HG02852 (cell line): ENCODE results near the gene SPRYD4.
A peak's percentile ranks its signal among the peaks of the same experiment; 100 is the strongest.
"Not testable (repeated sequence)": the region's sequence is repeated elsewhere in the genome, so short reads cannot be mapped to it uniquely, and the experiment has no call there.

Source experiments
- ATAC-seq: cut with Tn5 transposase; IDR thresholded peaks from one replicate; pipeline ENCODE4 v1.9.1; 2021; ENCODE audit warnings: mild to moderate bottlenecking, moderate library complexity; ENCODE audit not compliant: unreplicated experiment

SPRYD4 gene

DNA sequence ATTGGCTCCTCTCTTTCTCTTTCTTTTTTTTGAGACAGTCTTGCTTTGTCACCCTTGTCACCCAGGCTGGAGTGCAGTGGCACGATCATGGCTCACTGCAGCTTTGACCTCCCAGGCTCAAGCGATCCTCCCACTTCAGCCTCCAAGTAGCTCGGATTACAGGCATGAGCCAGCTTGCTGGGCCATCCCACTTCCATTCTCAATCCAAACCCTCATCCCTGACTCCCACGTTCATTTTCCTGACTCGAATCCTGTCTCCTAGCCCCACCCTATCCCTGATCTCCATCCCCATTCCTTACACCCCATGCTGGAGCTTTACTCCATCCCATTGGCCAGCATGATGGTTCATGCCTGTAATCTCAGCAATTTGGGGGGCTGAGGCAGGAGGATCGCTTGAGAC is 7.8 kb downstream of the SPRYD4 start:
- no peak for ATAC-seq

DNA sequence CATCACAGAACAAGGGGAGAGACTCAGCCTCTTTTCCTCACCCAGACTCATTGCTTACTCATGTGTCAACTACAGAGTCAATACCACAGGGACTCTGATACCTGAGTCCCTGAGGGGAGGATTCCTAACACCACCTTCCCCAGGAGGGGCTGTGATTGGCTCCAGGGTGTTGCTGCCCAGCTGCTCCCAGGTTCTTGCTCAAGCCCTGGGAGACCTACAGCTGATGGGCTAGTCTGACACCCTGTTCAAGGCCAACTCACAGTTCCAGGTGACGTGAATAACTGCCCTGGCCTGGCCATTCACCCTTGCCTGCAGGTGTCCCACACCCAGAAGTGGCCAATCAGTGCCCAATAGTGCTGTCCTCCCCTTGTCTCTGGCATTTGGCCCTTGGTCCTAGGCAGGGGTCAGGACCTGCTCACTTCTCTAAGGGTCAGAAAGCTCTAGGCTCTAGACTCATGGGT is 8.6 kb downstream of the SPRYD4 start:
- no peak for ATAC-seq

DNA sequence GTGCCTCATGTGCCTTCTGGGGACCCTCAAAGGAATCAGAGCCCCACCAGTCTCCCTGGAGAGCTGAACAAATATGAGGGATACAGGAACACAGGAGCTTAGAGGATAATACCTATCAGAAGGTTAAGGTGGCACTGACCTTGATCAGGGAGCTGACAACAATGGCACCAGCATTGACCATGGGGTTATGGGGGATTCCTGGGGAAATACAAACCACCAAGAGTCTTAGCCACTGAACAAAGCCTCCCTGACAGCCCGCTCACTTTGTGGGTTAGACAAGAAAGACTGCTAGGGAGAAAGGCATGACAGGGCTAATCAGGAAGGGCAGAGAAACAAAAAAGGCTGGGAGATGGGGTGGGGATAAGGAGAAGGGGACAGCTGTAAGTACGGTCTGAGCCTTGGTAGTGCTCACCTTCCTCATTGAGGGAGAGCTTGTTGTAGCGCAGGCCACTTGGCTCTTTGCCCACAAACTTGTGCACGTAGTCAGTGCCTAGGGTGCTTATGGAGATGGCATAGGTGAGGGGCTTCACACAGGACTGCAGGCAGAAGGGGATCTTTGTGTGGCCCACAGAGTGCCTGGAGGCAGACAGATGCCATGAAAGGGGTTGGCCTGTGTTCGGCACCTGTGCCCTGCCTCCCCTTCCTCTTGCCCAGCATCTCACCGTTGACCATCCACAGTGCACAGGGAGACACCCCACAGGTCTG is 9.3 kb downstream of the SPRYD4 start:
- ATAC-seq: no peak

DNA sequence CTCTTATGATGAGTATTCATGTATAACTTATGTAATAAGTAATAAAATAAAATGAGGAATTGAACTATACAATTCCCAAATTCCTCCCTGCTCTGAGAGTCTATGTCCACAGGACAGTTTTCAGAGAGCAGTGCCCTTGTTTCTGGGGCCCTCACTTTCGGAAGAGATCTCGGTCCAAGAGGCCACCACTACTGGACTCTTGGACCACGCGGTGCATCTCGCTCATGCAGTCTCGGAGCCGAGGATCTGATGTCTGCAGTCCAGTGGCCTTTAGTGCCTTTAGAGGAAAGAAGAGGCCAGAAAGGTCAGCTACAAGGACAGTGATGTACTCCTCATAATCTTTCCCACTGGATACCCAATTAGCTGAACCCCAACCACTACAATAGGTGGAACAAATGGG is 11.2 kb downstream of the SPRYD4 start:
- ATAC-seq: no peak

DNA sequence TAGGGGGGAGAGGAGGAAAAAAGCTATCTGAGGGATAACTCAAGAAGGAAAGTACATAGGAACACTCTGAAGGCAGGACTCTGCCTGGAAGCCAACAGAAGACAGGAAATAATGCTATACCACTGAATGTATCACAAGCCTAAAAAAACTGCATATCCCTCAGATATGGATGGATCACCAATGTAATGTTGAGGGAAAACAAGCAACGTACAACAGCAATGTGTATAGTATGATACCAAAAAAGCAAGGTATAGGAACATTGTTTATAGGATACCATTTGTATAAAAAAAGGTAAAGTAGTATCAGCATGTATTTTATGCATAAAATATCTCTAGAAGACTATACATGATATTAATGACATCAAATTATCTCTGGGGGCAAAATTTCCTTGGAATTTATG is 16.2 kb downstream of the SPRYD4 start:
- no peak for ATAC-seq

DNA sequence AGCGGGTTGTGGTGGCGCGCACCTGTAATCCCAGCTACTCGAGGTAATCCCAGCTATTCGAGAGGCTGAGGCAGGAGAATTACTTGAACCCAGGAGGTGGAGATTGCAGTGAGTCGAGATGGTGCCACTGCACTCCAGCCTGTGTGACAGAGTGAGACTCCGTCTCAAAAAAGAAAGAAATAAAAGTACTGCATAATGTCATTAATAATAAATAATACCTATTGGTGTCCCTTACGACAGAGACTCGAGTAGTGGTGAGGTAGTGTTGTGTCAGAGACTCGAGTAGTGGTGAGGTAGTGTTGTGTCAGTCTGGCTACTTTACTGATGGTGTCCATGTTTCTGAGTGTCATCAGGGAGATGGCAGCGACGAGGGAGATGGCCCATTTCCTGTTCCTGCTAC is 18.3 kb downstream of the SPRYD4 start:
- no peak for ATAC-seq

DNA sequence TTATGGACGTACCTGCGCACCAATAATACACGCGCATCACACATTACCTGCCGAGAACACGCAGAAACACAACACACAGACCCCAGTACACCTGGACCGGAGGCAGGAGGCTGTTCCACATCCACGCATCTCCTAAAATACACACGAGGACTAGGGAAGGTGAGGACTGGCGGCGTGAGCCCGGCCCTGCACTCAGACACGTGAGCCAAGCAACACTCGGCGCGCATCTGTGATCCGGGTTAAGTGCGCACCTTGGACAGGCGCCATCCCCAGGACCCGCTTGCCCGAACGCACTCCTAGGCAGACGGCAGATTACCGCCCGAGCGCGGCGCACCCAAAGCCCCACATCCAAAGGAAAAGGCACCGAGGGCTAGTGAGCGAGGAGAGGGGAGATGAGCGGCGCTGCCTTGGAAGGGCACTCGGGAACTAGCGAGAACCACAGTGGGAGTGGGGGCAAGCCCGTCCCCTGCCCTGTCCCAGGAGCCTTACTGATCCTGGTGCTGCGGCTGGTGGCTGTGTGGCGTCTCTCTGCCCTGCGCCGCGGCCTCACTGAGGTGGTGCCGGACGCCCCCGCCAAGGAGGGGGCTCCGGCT is 19.2 kb downstream of the SPRYD4 start:
- ATAC-seq: peak; percentile 17

DNA sequence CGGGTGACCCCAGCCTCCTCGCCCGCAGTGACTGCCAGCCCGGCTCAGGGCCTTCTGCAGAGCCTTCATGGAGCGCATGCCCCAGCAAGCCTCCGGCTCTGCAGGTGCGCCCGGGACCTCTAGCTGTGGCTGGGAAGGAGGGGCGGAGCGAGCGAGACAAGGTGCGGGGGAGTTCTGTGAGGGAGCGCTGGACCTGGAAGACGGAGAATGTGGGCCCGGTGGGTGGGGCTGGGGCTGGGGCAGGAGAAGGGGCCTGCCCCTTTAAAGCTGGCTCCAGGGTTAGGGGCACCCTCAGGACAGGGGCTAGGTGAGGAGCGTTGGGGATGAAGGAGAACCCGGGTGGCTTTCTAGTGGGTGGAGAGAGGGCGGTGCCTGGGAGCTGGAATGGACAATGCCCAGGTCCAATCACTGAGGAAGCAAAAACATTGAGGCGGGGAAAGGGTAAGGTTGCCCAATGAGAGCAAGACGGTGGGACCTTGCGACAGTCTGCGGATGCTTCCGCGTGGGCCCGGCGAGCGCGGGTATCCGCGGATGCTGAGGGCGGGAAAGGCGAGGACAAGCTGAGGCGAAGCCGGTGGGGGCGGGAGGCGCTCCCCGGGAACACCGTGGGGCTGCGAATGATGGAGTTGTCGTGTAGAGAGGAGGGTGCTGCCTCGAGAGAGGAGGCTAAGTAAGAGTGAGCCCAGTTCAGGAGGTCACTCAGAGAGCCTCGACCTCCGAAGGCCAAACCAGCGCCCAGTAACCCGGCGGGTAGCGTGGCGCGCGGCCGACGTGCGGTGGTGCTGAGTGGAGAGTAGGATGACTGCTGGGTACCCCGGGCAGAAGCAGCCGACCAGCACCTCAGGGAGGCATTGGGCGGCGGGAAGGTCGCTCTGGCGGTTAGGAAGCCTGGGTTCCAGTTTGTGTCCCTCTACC is 19.9 kb downstream of the SPRYD4 start, which contains the start of gene GLS2:
TSS of gene GLS2 (minus strand) at position 121 of the 915 bp plus-strand sequence. CDS start at position 78, 43 bp downstream.
- ATAC-seq: peak; percentile 90

DNA sequence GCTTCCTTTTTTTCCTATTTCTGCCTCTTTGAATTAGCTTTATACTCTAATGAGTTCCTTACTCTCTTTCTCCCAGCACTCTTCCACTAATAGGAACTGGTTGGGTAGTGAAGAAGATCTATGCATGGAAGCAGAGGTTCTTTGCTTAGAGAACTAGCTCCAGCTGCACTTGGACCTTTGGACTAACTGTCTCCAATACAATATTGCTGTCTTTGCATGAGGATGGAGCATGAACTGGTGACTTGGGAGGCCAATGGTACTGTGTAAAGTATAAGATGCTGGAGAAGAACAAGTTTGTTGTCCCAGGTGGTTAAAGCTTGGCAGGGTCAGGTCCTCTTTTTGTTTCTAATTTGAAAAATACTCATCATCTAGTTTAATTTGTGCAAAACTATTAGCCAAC is 22.0 kb downstream of the SPRYD4 start:
- no peak for ATAC-seq

DNA sequence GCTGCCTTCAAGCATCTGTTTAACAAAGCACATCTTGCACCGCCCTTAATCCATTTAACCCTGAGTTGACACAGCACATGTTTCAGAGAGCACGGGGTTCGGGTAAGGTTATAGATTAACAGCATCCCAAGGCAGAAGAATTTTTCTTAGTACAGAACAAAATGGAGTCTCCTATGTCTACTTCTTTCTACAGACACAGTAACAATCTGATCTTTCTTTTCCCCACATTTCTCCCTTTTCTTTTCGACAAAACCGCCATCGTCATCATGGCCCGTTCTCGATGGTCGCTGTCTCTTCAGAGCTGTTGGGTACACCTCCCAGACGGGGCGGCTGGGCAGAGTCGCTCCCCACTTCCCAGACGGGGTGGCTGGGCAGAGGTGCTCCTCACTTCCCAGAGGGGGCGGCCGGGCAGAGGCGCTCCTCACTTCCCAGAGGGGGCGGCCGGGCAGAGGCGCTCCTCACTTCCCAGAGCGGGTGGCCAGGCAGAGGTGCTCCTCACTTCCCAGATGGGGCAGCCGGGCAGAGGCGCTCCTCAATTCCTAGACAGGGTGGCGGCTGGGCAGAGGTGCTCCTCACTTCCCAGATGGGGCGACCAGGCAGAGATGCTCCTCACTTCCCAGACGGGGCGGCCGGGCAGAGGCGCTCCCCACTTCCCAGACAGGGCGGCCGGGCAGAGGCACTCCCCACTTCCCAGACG is 25.2 kb downstream of the SPRYD4 start:
- ATAC-seq: not testable (repeated sequence)

DNA sequence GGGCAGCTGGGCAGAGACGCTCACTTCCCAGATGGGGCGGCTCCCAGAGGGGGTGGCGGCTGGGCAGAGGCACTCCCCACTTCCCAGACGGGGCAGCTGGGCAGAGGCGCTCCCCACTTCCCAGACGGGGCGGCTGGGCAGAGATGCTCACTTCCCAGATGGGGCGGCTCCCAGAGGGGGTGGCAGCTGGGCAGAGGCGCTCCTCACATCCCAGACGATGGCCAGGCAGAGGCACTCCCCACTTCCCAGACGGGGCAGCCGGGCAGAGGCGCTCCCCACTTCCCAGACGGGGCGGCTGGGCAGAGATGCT is 25.7 kb downstream of the SPRYD4 start:
- ATAC-seq: not testable (repeated sequence)

DNA sequence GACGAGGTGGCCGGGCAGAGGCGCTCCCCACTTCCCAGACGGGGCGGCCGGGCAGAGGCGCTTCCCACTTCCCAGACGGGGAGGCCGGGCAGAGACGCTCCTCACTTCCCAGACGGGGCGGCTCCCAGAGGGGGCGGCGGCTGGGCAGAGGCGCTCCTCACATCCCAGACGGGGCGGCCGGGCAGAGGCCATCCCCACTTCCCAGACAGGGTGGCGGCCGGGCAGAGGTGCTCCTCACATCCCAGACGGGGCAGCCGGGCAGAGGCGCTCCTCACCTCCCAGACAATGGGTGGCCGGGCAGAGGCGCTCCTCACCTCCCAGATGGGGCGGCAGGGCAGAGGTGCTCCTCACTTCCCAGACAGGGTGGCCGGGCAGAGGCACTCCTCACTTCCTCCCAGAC is 26.1 kb downstream of the SPRYD4 start:
- ATAC-seq: not testable (repeated sequence)

DNA sequence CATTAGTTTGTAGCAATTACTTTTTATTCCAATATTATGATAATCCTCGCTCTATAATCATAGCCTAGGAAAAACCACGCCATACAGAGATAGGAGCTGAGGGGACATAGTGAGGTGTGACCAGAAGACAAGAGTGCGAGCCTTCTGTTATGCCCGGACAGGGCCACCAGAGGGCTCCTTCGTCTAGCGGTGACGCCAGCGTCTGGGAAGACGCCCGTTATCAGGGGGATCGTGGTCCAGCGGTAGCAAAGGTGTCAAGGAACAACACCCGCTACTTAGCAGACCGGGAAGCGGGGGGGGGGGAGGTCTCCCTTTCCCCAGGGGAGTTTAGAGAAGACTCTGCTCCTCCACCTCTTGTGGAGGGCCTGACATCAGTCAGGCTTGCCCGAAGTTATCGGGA is 28.3 kb downstream of the SPRYD4 start:
- ATAC-seq: not testable (repeated sequence)

DNA sequence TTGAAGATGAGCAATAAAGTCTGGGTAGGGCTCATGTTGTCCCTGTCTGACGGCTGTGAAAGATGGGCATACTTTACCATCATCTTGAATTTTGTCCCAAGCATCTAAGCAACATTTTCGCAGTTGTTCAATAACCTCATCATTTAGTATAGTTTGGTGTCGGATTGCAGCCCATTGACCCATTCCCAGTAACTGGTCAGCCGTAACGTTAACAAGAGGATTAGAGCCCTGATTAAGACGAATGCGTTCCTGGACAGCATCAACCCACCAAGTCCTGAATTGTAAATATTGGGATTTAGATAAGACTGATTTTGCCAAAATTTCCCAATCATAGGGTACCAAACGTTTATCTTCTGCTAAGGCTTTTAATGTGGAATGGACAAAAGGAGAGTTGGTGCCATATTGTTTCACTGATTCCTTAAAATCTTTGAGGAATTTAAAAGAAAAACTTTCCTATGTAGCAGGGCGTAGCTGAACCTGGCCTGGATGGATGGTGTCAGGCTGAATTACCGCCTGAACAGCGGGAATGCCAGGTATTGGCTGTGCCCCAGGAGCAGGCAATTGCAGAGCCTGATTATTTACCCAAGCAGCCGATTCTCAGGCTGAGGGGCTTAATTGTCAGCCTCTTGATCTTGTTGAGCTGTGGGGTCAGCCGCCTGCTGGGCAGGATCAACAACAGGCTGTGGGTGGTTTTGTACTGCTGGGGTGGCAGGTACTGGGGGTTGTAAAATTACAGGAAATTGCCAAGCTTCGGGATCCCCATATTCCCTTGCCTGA is 29.9 kb downstream of the SPRYD4 start:
- ATAC-seq: not testable (repeated sequence)

DNA sequence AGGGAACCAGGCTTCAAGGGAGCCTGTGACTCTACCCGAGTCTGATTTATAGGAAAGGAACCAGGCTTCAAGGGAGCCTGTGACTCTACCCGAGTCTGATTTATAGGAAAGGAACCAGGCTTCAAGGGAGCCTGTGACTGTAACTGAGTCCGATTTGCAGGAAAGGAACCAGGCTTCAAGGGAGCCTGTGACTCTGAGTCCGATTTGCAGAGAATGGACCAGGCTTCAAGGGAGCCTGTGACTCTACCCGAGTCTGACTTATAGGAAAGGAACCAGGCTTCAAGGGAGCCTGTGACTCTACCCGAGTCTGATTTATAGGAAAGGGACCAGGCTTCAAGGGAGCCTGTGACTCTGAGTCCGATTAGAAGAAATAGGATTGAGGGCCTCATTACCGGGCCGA is 31.1 kb downstream of the SPRYD4 start:
- ATAC-seq: not testable (repeated sequence)

DNA sequence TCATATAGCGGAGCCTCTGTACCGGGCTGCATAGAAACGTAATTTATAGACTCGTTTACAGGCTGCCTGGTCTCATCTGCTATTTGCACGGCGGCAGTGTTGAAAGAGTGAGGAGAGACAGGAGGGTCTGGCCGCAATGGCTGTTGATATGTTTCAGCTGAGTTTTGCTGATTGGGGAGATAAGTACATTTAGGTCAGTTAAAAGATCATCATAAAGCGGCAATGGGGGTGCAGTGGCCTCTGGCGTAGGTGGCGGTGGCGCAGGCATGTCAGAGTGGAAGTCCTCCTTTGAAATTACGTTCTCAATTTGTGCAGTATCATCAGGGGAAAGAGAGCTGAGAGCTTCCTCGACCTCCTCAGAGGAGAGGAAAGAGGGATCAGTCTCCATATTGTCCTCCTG is 31.5 kb downstream of the SPRYD4 start:
- not testable (repeated sequence) for ATAC-seq

DNA sequence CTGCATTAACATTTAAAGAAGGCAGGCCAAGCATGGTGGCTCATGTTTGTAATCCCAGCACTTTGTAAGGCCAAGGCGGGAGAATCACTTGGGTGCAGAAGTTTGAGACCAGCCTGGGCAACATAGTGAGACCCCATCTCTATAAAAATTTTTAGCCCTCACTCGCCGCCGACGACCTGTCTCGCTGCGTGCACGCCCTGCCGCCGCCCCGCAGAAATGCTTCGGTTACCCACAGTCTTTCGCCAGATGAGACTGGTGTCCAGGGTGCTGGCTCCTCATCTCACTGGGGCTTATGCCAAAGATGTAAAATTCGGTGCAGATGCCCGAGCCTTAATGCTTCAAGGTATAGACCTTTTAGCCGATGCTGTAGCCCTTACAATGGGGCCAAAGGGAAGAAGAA is 42.4 kb downstream of the SPRYD4 start:
- no peak for ATAC-seq

DNA sequence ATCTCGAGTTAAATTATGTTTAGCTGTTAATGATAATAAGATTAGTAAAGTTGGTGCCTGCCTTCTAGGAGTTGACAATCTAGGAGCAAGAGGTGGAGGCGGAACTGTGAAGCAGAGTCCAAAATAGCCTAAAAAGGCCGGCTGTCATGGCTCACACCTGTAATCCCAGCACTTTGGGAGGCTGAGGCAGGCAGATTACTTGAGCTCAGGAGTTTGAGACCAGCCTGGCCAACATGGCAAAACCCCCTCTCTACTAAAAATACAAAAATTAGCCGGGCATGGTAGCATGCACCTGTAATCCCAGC is 45.6 kb downstream of the SPRYD4 start:
- not testable (repeated sequence) for ATAC-seq

DNA sequence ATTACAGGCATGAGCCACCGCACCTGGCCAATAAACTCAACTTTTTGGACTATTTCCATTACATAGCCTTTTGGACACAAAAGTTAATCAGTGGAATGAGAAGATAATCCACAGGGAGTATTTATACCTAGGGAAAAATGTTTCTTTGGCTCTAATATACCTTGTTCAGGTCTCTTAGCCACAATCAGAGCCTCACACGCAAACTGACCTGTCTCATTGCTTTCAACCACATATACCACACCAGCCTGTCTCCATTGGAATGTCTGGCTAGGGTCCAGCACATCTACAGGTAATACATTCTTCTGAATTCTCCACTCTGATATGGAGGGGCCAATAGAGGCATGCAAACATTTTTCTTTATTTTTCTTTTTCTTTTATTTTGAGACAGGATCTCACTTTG is 49.5 kb downstream of the SPRYD4 start:
- no peak for ATAC-seq

DNA sequence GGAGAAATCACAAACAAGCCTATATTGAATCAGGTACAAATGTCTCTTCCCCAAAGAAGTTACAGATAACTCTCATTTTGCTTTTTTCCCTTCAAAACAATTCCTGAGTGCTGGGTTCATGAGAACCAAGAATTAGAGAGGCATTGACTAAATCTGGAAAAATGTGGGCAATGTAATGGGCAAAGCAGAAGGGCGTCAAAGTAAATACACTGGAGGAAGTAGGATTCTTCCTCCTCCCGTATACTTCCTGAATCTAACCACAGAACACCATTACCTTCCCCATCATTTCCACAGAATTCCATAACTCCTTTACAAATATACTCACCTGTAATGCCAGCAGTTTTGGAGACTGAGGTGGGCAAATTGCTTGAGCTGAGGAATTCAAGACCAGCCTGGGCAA is 50.2 kb downstream of the SPRYD4 start:
- no peak for ATAC-seq

DNA sequence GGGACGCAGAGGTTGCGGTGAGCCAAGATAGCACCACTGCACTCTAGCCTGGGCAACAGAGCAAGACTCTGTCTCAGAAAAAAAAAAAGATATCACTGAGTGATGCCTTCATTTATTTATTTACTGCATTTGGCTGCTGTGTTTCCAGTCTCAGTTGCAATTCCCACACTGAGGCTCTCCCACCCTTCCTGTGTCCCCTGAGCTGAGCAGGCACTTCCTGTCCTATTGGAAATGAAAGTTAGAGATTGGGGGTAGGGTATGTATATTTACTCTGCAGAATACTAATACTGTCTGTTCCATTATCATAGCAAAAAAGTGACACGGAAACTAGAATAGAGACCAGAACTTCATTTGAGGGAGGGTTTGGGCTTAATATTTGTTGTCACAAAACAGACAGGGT is 51.7 kb downstream of the SPRYD4 start:
- no peak for ATAC-seq
